22Rv1 (cell line): ENCODE data around the gene PFKFB3.

Experiments used
- ZFX ChIP-seq: fragments of 450-650 bp; IDR thresholded peaks from 2 replicates; pipeline ENCODE4 v1.6.1; 2017; ENCODE audit warnings: antibody characterized with exemption, borderline replicate concordance
- TF ChIP-seq, protein P1 (sequence below): fragments of 450-650 bp; IDR thresholded peaks from 2 replicates; pipeline ENCODE4 v1.5.1; 2017; ENCODE audit warnings: mild to moderate bottlenecking

DNA sequence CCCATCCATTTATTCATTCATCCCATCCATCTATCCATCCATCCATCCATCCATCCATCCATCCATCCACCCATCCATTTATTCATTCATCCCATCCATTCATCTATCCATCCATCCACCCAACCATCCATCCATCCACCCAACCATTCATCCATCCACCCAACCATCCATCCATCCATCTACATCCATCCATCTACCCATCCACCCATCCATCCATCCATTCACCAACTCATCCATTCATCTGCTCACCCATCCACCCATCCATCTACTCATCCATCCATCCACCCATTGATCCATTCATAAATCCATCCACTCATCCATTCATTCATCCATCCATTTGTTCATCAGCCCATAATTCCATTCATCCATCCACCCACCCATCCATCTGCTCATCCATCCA lies 56.4 kb downstream of the PFKFB3 start:
- TF ChIP-seq, protein P1, sequence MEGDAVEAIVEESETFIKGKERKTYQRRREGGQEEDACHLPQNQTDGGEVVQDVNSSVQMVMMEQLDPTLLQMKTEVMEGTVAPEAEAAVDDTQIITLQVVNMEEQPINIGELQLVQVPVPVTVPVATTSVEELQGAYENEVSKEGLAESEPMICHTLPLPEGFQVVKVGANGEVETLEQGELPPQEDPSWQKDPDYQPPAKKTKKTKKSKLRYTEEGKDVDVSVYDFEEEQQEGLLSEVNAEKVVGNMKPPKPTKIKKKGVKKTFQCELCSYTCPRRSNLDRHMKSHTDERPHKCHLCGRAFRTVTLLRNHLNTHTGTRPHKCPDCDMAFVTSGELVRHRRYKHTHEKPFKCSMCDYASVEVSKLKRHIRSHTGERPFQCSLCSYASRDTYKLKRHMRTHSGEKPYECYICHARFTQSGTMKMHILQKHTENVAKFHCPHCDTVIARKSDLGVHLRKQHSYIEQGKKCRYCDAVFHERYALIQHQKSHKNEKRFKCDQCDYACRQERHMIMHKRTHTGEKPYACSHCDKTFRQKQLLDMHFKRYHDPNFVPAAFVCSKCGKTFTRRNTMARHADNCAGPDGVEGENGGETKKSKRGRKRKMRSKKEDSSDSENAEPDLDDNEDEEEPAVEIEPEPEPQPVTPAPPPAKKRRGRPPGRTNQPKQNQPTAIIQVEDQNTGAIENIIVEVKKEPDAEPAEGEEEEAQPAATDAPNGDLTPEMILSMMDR: no peak
- TF ChIP-seq ZFX: no peak
